GM12873 (cell line): Measurements from ENCODE around the gene COL18A1.

Source experiments
- TF ChIP-seq, protein P1 (sequence below): IDR thresholded peaks from 2 replicates; pipeline ENCODE4 v1.5.1; 2012; ENCODE audit warnings: low read depth, mild to moderate bottlenecking, moderate library complexity, low read length, control low read depth; ENCODE audit not compliant: insufficient read depth; ENCODE audit errors: missing control alignments

Gene COL18A1

DNA sequence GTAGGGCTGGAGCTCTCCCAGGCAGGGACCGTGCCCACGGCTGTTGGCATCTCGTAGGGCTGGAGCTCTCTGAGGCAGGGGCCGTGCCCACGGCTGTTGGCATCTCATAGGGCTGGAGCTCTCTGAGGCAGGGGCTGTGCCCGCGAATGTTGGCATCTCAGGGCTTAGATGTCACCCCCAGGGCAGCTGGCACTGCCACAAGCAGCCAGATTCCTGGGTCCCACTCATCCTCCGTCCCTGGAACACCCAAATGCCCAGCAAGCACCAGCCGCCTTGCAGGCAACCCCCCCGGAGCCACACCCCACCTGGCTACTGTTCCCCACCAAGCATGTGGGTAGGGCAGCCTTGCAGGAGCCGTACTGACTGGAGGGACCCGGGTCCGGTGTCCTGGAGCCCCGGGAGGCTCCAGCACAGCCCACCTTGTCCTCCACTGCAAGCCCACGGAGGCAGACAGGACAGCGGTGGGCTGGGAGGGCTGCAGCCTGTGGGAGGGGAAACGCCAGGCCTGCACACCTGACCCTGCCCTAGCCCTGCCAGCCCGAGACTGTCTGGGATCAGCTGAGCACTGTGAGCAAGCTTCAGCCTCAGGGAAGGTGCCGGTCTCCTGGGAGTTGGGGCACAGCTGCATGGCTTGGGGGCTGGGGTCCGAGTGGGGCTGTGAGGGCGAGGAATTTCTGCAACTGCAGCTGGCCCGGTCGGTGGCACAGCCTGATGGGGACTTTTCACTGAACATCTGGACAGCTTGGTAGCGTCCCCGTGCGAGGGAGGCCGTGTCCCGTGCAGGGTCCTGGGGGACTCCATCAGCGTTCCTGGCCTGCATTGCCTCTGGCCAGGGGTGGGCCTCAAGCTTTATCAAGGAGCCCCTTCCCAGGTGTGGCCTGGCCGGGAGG, 53.6 kb downstream of the COL18A1 start:
- TF ChIP-seq, protein P1, sequence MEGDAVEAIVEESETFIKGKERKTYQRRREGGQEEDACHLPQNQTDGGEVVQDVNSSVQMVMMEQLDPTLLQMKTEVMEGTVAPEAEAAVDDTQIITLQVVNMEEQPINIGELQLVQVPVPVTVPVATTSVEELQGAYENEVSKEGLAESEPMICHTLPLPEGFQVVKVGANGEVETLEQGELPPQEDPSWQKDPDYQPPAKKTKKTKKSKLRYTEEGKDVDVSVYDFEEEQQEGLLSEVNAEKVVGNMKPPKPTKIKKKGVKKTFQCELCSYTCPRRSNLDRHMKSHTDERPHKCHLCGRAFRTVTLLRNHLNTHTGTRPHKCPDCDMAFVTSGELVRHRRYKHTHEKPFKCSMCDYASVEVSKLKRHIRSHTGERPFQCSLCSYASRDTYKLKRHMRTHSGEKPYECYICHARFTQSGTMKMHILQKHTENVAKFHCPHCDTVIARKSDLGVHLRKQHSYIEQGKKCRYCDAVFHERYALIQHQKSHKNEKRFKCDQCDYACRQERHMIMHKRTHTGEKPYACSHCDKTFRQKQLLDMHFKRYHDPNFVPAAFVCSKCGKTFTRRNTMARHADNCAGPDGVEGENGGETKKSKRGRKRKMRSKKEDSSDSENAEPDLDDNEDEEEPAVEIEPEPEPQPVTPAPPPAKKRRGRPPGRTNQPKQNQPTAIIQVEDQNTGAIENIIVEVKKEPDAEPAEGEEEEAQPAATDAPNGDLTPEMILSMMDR: no peak

DNA sequence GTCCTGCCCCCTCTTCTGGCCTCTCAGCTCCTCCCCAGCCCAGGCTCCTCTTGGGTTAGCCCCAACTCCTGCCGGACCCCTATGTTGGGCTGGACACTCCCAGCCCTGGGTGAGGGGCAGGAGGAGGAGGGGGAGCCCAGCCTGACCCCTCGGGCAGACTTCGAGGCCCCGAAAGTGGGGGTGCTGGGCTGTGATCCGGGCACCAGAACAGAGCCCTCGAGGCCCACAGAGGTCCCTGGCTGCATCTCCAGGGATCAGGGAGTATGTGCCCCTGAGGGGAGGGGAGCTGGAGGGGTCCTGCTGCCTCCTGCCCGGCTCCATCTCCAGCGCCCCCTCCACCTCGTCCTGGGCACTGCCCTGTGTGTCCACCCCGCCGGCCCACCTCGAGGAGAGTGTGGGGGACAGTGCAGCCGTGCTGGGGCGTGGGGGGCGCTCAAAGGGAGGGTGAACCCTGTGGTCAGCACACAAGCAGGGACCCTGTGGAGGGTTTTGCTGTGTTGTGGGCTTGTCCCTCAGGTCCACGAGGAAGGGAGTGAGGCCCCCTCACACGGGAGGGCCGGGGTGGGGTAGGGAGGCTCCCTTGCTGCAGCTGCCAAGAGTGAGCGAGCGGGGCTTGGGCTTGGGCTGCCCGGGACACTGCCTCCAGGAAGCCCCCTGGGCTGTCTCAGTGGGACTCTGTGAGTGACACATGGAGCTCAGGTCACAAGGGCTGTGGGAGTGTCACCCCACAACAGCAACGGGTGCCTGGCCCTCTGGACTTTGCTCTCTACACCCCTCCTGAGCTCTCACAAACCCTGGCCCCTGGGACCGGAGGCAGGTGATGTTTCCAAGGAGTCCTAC, 54.4 kb downstream of the COL18A1 start:
- TF ChIP-seq, protein P1: no peak

DNA sequence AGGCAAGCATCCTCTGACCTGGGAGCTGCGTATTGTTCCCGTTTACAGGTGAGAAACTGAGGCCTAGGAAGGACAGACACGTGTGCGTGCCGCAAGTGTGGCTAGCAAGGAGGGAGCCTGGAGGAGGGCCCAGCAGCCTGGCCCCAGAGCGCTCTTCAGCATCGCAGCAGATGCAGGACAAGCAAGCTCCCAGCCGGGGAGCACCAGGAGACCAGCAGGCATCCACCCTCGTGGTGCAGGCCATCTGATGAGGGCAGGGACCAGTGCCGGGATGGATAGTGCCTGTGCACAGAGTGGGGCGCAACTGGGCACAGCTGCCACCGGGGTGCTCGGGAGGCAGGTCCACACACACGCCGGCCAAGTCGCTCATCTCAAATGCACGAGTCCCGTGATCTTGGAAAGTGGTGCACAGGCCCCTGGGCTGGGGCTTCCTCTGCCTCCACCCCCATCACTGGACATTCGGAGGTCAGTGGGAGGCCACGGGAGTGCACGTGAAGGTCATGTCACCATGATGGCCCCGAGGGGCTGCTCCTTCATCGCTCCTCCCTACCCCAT, 55.1 kb downstream of the COL18A1 start:
- TF ChIP-seq, protein P1: no peak

DNA sequence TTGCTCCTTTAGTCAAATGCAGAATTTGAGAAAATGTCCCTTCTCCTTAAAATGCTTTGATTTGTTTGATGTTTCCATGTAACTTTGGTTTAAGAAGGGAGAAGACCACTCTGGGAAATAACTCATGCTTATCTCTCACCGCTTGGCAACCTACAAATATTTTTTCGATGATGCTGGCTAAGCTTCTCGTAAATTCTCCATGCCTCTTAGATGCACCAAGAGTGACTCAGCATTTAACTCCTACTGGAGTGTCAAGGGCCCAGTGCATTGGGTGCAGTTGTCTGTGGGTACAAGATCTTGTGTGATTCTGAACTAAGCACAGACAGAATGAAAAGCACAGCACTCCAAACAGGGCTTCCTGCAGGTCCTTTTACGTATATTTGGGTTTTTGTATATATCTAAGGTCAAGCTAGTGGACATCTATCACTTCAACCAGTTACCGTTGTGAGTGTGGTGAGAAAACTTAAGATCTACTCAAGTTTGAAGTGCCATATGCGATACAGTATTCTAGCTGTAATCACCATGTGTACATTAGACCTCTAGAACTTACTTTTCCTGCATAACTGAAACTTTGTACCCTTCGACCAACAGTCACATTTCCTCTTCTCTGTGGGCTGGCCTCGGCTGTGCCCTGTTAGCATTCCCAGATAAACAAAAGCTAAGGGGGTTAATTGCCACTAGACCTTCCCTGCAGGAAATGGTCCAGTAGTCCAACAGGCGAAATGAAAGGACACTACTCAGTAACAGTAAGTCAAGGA, 55.8 kb downstream of the COL18A1 start:
- TF ChIP-seq, protein P1: no peak

DNA sequence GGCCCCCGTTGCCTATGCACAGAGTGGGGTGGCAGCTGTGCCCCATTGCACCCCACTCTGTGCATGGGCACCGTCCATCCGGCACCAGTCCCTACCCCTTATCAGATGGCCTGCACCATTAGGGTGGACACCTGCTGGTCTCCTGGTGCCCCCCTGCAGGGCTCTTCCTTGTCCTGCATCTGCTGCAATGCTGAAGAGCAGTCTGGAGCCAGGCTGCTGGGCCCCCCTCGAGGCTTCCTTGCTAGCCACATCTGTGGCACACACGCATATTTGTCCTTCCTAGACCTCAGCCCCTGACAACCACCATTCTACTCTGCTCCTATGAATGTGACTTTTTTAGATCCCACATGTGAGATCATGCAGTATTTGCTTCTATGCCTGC, 56.4 kb downstream of the COL18A1 start:
- TF ChIP-seq, protein P1: no peak

DNA sequence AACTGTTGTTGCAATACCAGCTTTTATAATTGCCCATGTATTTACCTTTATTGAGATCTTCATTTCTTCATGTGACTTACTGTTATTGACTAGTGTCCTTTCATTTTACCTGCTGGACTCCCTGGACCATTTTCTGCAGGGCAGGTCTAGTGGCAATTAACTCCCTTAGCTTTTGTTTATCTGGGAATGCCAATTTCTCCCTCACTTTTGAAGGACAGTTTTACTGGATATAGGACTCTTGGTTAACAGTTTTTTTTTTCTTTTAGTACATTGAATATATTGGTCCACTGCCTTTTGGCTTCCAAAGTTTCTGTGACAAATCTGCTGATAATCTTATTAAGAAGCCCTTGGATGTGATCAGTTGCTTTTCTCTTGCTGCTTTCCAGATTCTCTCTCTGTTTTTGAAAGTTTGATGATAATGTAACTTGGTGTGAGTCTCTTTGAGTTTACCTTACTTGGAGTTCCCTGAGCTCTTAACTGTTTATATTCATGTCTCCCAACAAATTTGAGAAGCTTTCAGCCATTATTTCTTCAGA, 56.9 kb downstream of the COL18A1 start:
- TF ChIP-seq, protein P1: no peak
